Adrenal gland (tissue), 5 donors: ENCODE results near the gene TAOK2.

Source experiments
- CTCF ChIP-seq, 6 experiments: fragments of 450-650 bp in 4 of 6; fragments of 200-600 bp in 2 of 6; sonication (generic) in 1 of 6; IDR thresholded peaks; 1 replicate in 5 of 6; 2 replicates in 1 of 6; pipeline versions ENCODE4 v1.5.1 to v1.8.0; 2016 to 2021; ENCODE audit warnings: antibody characterized with exemption in 6 of 6, mild to moderate bottlenecking in 2 of 6, moderate library complexity in 1 of 6
- POLR2A ChIP-seq, 2 donors: fragments of 450-650 bp; IDR thresholded peaks; one replicate each; pipeline ENCODE4 v1.6.1; 2017; ENCODE audit warnings: antibody characterized with exemption in 2 of 2, mild to moderate bottlenecking in 2 of 2, moderate library complexity in 1 of 2
- donor health status: DM: no; HTN: no; CAD: no.

- no peak for TF ChIP-seq CTCF (IDR thresholded peaks at IDR 0.05)
- no peak for TF ChIP-seq POLR2A (IDR thresholded peaks at IDR 0.05)
Observed at GRCh38 chr16:29926711-29927052, 47.0 kb upstream of the TAOK2 start.
